ENCODE measurements around the gene ZBTB16.

The ZBTB16 gene

DNA sequence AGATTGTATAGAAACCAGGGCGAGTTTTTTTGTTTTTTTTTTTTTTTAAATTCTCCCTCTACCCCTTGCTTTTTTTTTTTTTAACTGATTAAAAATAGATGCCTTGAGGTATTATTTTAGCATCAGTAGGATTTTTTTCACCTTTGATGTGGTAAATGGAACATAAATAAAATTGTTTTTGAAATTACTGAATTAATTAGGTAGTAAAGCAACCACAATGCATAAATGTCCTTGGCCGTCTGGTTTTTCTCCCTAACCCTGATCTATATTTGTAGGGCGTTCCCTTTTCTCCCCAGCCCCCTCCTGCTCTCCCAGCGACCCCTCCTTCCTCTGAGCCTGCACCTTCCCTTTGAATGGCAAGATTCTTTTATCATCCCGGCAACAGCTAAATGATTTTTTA is 107.8 kb downstream of the ZBTB16 start:
- DNase-seq (ENCODE audit: low read depth in 2 of 2) = no peak

DNA sequence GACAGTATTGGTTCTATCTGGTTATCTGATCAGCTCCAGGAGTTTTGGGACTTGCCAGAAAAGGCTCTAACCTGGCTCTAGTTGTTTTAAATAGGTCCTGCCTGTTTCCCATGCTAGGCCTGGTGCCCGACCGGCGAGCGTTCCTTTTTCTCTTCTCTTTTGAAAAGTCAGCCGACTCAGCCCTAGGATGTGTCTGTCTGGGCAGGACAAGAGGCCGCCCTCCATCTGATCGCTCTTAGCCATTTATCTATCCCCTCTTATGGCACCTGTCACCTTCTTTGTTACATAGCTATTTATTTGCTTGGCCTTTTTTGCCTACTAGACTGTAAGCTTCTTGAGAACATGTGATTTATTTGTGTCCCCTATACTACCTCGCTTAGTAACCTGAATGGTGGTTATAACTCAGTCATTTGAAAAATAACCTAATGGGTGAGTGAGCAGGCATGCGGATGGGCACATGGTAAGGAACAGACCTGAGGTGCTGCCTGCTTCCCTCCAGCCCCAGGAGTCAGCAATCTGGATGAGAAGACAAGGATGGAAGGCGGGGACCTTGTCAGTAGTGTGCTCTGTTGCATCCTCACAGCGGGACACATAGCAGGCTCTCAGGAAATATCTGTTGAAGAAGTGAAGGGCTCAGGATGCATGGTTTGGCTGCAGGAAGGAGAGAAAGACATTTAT is 108.4 kb downstream of the ZBTB16 start:
- DNase-seq (ENCODE audit: low read depth in 2 of 2) = no peak

DNA sequence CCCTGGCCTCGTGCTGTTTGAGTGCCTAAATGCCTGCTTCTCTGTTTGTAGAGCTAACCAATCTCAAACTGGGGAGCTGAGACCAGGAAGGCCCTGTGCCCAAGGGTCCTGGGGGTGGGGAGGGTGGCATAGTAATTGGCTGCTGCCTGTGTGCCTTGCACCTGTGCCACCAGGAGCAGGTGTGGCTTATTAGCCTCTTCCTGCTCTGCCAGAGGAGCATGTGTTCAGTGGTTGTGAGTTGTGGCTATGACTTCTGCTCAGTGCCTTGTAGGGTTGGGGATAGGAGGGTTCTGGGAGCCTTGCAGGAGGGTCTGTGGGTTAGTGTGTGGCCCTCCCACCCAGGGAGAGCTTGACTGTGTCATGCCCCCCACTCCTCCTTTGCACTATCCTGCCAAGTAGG is 109.2 kb downstream of the ZBTB16 start:
- no peak for DNase-seq (ENCODE audit: low read depth in 2 of 2)

DNA sequence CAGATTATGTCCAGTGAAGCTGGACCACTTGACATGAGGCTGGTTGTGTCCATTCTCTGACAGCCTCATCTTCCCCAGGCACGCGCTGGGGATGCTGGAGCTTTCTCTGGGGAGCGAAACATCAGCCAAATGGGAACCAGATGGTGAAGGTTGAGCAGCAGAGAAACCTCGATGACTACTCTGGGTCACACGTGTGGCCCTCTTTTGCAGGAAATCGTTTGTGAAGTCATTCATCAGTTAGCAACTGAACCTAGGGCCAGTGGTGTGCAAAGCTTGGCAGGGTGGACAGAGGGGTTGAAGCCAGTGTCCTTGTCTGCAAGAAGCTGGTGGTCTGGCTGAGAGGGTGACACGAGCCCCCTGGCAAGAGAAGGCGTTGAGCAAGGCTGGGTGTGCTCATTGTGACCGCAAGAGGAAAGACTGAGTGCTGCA is 109.8 kb downstream of the ZBTB16 start:
- no peak for DNase-seq (ENCODE audit: low read depth in 2 of 2)

DNA sequence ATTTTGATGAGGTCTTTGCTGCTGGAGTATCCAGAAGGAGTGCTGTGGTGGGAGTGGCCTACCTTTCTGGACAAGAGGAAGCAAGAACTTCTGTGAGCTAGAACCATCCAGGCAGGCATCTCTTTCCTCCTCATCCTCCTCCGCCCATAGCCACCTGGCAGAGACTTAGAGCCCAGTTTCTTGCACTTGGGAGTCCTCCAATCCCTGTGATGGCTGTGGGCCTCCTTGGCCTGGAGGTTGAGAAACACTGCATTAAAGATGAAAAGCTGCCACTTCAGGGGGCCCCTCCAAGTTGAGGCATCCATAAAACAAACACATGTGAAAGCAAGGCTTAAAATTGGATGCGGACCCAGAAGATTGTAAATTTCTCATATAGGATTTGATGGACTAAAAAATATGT is 110.3 kb downstream of the ZBTB16 start:
- DNase-seq (ENCODE audit: low read depth in 2 of 2) = no peak

DNA sequence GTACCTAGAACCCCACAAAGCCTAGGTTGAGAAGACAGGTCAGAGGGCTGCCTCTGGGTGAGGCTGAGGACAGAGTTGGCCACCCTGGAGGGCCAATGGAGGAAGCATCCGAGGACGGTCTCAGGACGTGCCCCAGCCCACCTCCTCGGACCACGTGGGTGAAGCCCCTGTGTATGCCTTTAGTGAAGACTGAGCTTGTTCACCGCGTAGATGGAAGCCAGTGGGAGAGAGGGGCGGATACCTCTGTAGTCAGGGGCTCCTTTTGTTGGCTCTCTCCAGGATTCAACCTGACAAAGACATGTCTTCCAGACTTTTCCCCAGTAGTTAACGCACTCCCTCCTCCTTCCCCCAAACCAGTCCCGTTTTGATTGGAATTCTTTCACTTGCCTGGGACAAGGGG is 110.7 kb downstream of the ZBTB16 start:
- DNase-seq (ENCODE audit: low read depth in 2 of 2) = no peak

DNA sequence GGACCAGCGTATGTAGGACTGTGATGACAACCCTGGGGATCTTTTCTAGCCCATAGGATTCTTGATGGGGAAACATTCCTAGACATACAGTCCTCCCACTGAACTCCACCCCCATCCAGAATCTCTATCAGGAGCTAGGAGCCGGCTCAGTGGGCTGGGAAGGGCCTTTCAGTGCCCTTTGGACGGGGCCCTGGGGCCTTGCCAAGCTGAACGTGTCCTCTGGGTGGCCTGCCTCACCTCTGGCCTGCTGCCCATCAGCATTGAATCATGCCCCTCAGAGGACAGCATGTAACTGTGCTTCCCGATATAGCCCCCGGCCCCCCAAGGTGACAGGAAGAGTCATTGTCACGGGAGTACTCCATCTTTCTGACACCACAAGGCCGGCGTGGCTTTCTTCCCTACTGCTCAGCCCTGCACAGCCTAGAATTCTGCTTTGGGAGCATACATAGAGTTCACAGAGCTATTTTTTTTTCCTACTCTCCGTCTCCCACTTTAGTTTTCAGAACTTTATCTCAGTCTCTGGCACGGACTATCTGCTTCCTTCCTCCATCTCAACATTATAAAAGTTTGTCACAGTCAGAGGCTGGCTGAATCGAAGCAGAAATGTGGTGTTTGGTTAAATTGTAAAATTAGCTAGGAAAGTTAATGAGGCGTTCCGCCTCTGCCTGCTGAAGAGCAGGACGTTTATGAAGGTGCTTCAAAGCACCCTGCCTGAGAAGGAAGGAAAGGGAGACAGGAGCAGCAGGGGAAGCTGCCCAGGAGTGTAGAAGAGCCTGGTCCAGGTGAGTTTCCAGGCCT is 111.9 kb downstream of the ZBTB16 start:
- no peak for DNase-seq (ENCODE audit: low read depth in 2 of 2)

DNA sequence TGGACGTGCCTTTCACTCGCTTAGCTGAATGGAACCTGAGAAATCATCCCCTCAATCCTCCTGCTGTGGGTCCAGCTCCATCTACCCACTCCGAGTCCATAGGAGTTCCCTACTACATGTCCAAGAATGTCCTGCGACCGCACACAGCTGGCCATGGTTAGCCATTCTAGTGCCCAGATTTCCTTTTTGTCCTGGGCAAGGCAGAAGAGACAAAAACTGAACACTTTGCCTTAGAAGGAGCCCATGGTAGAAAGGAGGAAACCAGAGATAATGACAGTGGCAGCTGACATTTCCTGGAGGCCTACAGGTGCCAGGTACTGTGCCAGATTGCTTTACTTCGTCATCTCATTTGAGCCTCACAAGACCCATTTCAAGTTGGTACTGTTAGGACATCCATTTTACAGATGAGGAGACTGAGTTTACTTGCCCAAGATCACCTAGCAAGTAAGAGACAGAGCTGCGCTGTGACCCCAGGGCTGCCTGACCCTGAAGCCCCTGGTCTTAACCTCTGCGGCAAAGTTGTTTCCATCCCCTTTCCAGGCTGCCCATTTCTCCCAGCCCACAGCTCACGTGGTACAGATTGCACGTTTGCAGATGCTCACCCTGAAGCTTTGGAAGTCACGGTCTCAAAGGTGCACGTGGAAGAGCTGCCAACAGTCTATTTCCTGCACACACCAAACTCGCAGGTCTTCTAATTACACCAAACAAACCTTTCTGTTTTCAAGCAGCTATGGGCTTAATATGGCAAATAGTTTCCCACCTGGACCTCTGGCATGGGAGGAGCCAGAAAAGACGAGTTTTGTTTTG is 112.7 kb downstream of the ZBTB16 start:
- no peak for DNase-seq (ENCODE audit: low read depth in 2 of 2)

DNA sequence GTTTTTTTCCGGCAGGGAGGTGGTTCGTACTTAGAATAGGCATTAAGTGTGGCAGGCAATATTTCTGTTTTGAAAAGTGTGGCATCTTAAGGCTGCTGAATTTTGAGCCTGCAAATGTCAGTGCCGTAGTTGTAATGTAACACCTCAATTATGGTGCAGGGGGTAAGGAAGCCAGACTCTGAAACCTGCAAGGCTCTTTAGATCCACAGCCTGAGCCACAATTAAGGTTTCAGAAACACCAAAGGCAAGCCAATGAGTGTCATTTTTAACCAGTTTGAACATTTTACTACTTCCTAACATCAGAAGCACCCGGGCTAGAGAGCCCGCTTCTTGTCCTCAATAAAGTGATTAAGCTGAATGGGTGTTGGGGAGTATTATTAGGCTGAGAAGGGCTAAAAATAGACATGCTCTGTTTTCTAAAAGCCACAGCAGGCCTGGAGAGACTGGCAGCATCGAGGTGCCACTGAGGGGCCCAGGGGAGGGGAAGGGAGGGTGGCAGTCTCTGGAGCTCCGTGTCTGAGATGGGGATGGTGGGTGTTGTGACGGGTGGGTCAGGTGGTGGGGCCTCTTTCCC is 113.4 kb downstream of the ZBTB16 start:
- no peak for DNase-seq (ENCODE audit: low read depth in 2 of 2)

DNA sequence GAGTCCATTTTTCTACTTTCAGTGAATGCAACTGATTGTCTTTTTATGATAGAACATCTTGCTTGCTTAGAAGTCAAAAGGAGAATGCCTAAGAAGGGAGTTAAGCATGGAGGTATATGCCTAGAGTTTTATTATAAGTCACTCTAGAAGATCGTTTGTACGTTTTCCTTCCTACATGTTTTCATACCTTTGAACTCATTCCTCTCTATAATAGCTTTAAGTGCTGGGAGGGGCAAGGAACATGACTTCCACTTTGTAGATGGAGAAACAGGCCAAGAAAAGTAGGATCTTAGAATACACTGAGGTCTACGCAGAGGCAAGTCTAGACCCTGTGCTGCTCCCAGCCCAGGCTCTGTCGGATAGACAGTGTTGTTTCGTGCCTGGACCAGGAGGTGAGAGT is 114.3 kb downstream of the ZBTB16 start:
- DNase-seq (ENCODE audit: low read depth in 2 of 2) = no peak

DNA sequence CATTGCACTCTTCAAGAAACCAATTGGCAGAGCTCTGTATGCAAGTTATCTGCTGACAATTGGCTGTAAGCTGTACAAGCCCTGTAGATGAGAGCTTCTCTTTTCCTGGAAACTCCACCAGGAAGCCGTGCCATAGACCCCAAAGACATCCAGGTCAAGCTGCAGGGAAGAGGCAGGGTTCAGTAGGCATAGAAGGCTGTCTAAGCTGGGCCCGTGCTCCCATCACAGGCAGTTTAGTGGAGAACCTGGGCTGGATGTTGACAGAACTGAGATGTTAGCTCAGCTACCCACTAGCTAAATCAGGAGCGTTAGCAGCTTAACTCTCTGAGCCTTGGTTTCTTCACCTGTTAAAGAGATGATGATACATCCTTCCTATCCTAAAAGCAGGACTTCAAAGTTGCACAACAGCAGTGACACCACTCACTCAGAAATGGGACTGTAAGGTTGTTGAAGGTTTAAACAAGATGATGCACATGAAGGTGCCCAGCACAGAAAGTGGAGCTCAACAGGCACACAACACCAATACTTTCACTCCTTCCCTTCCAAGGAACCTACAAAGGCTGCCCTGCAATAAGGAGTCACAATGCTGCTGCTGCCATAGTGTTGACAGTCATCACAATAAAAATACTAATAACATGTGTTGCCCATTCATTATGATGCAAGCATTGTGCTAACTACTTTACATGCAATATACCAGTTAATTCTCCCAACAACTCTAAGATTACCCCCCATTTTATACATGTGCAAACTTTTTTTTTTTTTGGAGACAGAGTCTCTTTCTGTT is 115.4 kb downstream of the ZBTB16 start:
- no peak for DNase-seq (ENCODE audit: low read depth in 2 of 2)

DNA sequence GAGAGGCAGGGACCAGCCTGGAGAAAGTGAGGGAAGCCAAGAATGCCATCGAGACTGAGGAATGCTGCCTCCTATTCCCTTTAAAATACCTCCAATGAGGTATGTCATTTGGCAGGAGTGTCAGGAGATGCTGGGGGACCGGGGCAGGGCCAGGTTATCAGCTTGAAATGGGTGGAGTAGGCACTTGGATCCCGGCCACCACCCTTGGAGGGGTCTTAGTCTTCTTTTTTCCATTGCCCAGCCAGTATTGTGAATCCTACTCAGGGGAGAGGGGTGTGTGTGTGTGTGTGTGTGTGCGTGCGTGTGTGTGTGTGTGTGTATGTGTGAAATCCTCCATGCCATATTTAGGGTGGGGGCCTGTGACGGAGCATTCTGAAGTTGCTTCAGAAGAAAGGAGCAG is 116.2 kb downstream of the ZBTB16 start:
- no peak for DNase-seq (ENCODE audit: low read depth in 2 of 2)

DNA sequence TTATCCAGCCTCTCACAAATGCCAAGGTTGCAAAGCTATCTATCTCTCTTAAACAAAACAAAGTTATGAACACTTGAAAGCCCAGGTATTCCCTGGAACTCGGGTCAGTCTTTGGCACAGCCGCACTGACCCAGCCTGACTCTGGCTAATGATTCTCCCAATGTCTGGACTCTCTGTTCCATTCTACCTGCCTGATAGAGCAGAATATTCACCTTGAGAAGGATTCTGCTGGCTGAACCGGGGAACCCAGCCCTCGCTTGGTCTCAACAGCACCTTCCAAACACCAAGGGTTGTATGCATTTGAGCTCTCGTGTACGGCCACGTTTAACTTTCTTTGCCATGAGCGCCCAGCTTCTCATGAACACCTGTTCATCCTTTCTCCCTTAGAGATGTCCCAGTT is 116.8 kb downstream of the ZBTB16 start:
- no peak for DNase-seq (ENCODE audit: low read depth in 2 of 2)

DNA sequence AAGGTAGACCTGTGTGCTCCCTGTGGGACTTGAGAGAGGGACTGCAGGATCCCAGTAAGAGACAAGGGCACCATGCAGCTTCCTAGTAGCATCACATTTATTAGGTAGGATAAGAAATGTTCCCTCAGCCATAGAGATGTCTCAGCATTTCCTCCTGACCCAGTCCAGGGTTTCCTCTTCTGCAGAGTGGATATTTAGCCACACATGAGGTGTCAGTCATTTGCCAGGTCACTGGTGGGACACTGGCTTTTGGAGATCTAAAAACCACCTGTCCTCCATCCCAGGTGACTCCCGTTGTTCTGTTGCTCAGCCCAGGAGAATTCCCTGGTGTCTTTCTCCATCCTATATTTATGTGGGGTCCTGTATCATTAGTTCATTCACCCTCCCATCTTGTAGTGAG is 119.1 kb downstream of the ZBTB16 start:
- DNase-seq (ENCODE audit: low read depth in 2 of 2) = no peak

DNA sequence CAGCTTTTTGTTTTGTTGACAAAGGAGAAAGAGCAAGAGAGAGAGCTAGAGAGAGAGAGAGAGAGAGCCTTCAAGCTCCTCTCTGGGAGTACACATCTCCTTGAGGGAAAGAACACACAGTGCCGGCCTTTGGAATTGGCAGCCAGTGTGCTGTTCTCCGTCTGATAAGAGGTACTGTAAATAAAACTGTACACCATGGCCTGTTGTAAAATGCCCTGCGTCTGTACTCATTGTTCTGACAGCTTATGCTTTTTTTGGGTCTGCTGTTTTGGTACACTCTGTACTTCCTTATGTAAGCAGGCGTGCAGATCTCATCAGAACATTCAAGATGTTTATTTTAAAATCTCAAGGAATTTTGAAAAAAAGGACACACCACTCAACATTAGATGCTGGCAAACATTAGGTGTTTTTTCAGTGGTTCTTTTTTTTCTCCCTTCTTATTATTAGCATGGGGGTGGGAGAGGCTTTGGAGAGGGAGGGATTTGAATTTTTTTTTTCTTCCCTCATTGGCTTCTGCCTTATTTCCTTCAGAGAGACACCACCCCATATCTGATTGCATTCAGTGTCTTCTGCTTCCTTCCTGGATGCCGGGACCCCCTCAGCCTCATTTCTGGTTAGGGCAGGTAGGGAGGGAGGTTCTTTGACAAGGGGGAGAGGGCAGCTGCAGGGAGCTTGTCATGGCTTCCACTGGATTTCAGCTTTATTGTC is 119.9 kb downstream of the ZBTB16 start:
- no peak for DNase-seq (ENCODE audit: low read depth in 2 of 2)

DNA sequence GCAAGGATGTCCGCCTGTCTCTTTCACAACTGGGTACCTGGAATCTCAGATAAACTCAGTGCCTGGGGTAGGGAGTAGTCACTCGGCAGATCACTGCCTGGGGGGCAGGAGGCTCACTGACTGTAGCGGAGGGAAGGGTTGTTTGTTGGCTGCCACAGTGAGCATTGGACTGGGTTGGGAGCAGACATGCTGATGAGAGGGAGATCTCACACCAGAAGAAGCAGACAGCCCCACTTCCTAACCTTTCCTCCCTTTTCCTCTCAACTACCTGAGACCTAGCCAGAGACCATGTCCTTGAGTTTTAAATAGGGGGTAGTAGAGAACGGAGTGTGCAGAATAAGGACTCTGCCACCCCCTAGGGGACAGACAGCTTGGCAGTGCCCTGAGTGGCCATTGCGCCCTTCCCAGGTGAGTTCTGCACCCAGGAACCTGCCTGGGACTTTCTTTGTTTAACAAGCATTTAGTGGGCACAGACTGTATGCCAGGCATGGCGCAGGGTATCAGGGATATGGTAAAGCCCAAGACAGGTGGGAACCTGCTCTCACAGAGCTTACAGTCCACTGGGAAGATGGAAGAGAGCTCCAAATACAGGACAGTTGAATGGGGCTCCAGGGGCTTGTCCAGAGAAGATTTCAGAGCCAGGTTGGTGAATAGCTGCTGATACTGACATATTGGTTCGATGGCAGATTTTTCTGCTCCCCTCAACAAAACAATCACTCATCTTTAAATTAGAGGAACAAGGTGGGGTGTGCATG is 121.0 kb downstream of the ZBTB16 start:
- DNase-seq (ENCODE audit: low read depth in 2 of 2) = no peak

DNA sequence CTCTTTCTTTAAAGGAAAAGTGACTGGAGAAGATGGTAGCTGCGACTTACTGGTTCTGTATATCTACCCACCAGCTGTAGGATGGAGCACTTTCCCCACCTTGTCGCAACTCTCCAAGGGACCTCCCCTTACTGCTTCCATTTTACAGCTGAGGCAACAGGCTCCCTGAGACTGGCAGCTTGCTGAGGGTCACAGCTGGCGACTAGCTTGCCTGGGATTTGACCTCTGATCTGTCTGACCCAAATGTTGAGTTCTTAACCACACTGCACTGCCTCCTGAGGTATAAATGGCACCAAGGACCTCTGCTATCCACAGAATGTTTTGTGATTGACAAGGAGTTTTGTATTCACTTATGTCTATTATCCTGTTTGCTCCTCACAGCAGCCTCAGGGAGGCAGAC is 121.7 kb downstream of the ZBTB16 start:
- no peak for DNase-seq (ENCODE audit: low read depth in 2 of 2)

DNA sequence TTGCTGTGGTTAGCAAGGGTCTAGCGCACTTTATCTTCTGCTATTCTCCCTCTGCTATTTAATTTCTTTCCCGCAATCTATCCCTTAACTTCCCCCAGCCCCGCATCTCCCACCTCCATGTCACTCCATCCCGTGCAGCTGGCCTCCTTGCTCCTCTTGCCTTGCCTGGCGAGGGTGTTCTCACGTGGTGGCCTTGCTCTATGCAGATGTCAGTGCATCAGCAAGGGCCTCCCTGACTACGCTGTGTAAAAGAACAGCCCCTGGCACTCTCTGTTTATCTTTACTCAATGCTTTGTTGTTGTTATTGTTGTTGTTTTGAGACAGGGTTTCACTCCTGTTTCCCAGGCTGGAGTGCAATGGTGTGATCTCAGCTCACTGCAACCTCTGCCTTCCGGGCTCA is 122.2 kb downstream of the ZBTB16 start:
- DNase-seq (ENCODE audit: low read depth in 2 of 2) = no peak

DNA sequence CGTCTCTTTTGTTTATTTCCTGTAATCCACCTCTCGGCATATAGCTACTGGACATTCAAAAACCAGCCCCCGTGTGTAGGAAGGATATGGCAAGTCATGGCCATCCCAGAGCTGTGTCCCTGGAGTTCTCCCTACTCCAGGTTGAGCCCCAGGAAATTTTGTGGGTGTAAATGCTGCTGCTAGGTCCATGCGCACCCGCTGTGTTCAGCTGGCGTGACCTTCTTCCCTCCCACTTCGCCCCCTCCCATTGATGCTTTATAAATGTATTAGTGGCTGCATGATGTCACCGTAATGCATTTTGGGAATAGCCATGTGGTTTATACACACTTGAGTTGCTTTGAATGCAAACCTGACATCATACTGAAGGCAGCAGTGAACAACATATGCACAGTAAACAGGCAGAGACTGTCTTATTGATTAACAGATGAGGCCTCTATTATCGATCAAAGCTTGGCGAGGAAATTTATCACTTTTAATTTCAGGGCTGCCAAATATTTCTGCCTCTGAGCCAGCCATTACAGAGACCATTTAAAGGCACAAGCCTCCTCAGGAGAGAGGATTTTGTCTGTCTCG is 123.0 kb downstream of the ZBTB16 start:
- DNase-seq (ENCODE audit: low read depth in 2 of 2) = no peak

DNA sequence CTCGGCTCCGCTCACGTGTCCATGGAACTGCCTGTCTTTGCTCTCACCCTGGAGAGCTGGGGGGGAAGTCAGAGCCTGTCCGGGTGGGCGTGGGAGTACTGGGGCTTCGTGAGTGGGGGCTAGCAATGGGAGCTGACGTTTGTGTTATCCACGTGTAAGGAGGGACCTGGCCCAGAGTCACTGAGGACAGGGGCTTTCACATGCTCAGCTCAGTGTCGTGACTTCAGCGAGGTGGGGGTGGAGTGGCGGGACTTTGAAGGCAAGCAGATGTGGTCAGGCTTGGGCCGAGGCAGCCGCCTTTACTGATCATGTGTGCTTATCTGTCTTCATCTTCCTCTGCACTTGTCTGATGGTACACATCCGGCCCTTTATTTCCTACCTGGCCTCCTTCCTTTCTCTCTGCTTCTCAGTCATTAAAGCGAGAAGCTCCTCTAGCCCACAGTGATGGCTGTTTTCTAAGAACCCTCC is 123.6 kb downstream of the ZBTB16 start:
- DNase-seq (ENCODE audit: low read depth in 2 of 2) = peak; percentile 19 to 47

Data from stimulated activated CD8-positive, alpha-beta memory T cell treated with anti-CD3 and anti-CD28 coated beads, Interleukin-2, amount 100 ng/mL, for 1 hour (primary cell).